Measurements from ENCODE around the gene S1PR2.
A peak's percentile ranks its signal among the peaks of the same experiment; 100 is the strongest.

Gene S1PR2, protein sequence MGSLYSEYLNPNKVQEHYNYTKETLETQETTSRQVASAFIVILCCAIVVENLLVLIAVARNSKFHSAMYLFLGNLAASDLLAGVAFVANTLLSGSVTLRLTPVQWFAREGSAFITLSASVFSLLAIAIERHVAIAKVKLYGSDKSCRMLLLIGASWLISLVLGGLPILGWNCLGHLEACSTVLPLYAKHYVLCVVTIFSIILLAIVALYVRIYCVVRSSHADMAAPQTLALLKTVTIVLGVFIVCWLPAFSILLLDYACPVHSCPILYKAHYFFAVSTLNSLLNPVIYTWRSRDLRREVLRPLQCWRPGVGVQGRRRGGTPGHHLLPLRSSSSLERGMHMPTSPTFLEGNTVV

GRCh38 chr19:10230861-10231611 lies at the start of gene S1PR2:
Gene S1PR2 (minus strand): TSS chr19:10231331. CDS start chr19:10224905, 6,426 bp downstream.
- Mint-ChIP-seq H3K27ac (peak within 1 kb of the TSS; percentile 68), H3K27me3 (ENCODE audit: low read depth) (no peaks in the 10 kb centered on the region), H3K4me3 (peak within 1 kb of the TSS; percentile 85), H3K36me3 (ENCODE audit: low read depth) (no peaks in the 10 kb centered on the region), H3K4me1 (ENCODE audit: low read depth) (peaks cover 20% of the 10 kb centered on the region), H3K9me3 (no peaks in the 10 kb centered on the region)
- peak; percentile 71 for DNase-seq (ENCODE audit: low spot score)

DNA sequence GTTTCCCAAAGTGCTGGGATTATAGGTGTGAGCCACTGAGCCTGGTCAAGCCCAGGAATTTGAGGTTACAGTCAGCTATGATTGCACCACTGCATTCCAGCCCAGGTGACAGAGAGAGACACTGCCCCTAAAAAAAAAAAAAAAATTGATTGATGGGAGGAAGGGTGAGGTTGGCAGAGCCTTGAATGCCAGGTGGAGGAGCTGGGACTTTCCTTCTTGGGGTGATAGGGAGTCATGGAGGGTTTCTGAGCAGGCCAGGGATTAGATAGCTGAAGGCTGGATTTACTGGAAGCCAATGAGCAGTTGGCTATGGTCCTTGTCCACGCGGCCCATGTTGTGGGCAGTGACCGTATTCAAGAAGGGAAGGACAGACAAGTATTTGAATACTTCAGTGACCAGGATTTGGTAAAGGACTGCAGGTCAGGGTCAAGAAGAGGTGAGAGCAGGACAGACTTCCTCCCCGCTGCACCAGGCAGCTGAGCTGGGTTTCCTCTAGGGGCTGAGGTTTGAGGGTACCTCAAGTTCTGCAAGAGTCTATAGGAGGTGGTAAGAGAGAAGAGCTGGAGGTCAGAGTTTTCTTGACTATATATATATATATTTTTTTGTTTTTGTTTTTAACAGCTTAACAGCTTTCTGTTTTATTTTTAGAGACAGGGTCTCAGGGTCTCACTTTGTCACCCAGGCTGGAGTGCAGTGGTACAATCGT lies 48.8 kb upstream of the S1PR2 start:
- no peaks in the 10 kb centered on the region for H3K27me3 Mint-ChIP-seq (ENCODE audit: low read depth)
- H3K36me3 Mint-ChIP-seq (ENCODE audit: low read depth): peaks cover 34% of the 10 kb centered on the region
- no peaks in the 10 kb centered on the region for H3K9me3 Mint-ChIP-seq
- no peak overlapping the region for H3K4me3 Mint-ChIP-seq
- H3K27ac Mint-ChIP-seq: peak overlapping the region; percentile 43
- DNase-seq (ENCODE audit: low spot score): no peak
- H3K4me1 Mint-ChIP-seq (ENCODE audit: low read depth): peaks cover 11% of the 10 kb centered on the region

DNA sequence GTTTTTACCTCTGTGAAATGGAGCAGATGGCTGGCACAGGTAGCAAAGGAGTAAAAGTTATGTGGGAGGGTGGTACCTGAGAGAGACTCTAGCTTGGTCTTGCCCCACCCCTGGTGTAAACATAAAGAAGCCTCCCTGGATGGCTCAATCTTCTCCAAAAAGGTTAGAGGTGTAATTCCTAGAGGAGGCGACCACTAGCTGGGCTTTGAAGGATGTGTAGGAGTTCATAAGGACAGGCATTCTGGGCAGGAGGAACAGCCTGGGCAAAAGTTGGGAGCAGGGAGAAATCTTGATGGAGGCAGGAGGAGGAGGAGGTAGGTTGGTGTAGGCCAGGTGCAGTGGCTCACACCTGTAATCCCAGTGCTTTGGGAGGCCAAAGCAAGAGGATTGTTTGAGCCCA lies 47.8 kb upstream of the S1PR2 start:
- no peak overlapping the region for H3K27ac Mint-ChIP-seq

DNA sequence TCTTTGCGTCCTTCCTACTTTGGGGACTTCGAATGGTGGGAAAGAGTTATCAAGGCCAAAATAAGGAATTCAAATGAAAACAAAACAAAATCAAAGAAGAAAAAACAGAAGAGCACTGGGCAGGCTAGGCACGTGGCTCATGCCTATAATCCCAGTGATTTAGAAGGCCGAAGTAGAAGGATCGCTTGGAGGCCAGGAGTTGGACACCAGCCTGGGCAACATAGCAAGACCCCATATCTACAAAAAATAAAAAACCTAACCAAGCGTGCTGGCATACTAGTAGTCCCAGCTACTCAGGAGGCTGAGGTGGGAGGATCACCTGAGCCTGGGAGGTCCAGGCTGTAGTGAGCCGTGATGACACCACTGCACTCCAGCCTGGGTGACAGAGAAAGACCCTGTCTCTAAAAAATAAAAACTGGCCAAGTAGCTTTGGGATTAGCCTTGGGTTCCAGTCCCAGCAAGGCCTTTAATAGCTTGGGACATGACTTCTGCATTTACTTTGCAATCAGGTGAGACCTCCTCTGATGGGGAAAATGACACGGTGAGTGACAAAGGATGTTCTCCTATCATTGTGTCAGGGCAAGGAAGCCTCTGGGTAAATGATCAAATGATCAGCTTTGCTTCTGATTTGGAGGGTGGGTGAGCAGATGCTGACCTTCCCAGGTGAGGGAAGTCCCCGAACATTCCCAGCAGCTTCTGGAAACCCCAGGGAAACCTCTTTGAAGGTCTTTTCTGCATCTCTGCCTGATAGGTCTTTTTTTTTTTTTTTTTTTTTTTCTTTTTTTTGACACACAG lies 46.9 kb upstream of the S1PR2 start:
- Mint-ChIP-seq H3K4me1 (ENCODE audit: low read depth) (peaks cover 16% of the 10 kb centered on the region), H3K27ac (no peak overlapping the region), H3K4me3 (no peak overlapping the region), H3K36me3 (ENCODE audit: low read depth) (peaks cover 31% of the 10 kb centered on the region), H3K9me3 (no peaks in the 10 kb centered on the region), H3K27me3 (ENCODE audit: low read depth) (no peaks in the 10 kb centered on the region)
- DNase-seq (ENCODE audit: low spot score): no peak

More for the DNA sequence above, 47.8 kb upstream of the S1PR2 start:
- no peaks in the 10 kb centered on the region for H3K27me3 Mint-ChIP-seq (ENCODE audit: low read depth)
- no peak for DNase-seq (ENCODE audit: low spot score)
- peaks cover 35% of the 10 kb centered on the region for H3K36me3 Mint-ChIP-seq (ENCODE audit: low read depth)
- H3K9me3 Mint-ChIP-seq: no peaks in the 10 kb centered on the region
- H3K4me1 Mint-ChIP-seq (ENCODE audit: low read depth): peaks cover 16% of the 10 kb centered on the region
- H3K4me3 Mint-ChIP-seq: no peak overlapping the region

- DNase-seq (ENCODE audit: low spot score): no peak
- Mint-ChIP-seq H3K27ac (peak overlapping the region; percentile 45), H3K4me1 (ENCODE audit: low read depth) (peaks cover 34% of the 10 kb centered on the region), H3K4me3 (no peak overlapping the region), H3K36me3 (ENCODE audit: low read depth) (peaks cover 26% of the 10 kb centered on the region), H3K27me3 (ENCODE audit: low read depth) (no peaks in the 10 kb centered on the region), H3K9me3 (no peaks in the 10 kb centered on the region)
These were observed 43.5 kb upstream of the S1PR2 start for GRCh38 chr19:10274589-10274988.

GRCh38 chr19:10271543-10272086 lies 40.5 kb upstream of the S1PR2 start:
- H3K9me3 Mint-ChIP-seq: no peaks in the 10 kb centered on the region
- H3K27ac Mint-ChIP-seq: peak overlapping the region; percentile 92
- H3K36me3 Mint-ChIP-seq (ENCODE audit: low read depth): peaks cover 11% of the 10 kb centered on the region
- peak overlapping the region; percentile 87 for H3K4me3 Mint-ChIP-seq
- peak; percentile 48 for DNase-seq (ENCODE audit: low spot score)
- peaks cover 33% of the 10 kb centered on the region for H3K4me1 Mint-ChIP-seq (ENCODE audit: low read depth)
- no peaks in the 10 kb centered on the region for H3K27me3 Mint-ChIP-seq (ENCODE audit: low read depth)

DNA sequence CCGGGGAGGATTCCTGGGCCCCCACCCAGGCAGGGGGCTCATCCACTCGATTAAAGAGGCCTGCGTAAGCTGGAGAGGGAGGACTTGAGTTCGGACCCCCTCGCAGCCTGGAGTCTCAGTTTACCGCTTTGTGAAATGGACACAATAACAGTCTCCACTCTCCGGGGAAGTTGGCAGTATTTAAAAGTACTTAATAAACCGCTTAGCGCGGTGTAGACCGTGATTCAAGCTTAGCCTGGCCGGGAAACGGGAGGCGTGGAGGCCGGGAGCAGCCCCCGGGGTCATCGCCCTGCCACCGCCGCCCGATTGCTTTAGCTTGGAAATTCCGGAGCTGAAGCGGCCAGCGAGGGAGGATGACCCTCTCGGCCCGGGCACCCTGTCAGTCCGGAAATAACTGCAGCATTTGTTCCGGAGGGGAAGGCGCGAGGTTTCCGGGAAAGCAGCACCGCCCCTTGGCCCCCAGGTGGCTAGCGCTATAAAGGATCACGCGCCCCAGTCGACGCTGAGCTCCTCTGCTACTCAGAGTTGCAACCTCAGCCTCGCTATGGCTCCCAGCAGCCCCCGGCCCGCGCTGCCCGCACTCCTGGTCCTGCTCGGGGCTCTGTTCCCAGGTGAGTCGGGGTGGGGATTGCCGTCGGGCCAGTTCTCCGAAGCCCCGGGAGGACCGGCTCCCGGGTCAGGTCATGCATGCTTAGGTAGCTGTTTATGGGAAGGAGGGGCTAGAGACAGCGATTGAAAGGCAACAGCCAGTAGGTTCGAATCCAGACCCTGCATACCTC lies 39.7 kb upstream of the S1PR2 start, which contains the start of gene ICAM1:
Gene ICAM1, plus strand, starts transcription at position 505 of the 779 bp plus-strand sequence. Its CDS starts 40 bp downstream, at position 545.
- H3K9me3 Mint-ChIP-seq: no peaks in the 10 kb centered on the region
- DNase-seq (ENCODE audit: low spot score): peak; percentile 83
- H3K27me3 Mint-ChIP-seq (ENCODE audit: low read depth): no peaks in the 10 kb centered on the region
- H3K4me1 Mint-ChIP-seq (ENCODE audit: low read depth): peaks cover 33% of the 10 kb centered on the region
- peak within 1 kb of the TSS; percentile 92 for H3K27ac Mint-ChIP-seq
- peaks cover 11% of the 10 kb centered on the region for H3K36me3 Mint-ChIP-seq (ENCODE audit: low read depth)
- H3K4me3 Mint-ChIP-seq: peak within 1 kb of the TSS; percentile 87

- no peaks in the 10 kb centered on the region for H3K9me3 Mint-ChIP-seq
- H3K4me1 Mint-ChIP-seq (ENCODE audit: low read depth): peaks cover 33% of the 10 kb centered on the region
- no peaks in the 10 kb centered on the region for H3K27me3 Mint-ChIP-seq (ENCODE audit: low read depth)
- DNase-seq (ENCODE audit: low spot score): peak; percentile 90
- peak overlapping the region; percentile 92 for H3K27ac Mint-ChIP-seq
- peak overlapping the region; percentile 87 for H3K4me3 Mint-ChIP-seq
- peaks cover 11% of the 10 kb centered on the region for H3K36me3 Mint-ChIP-seq (ENCODE audit: low read depth)
These were observed 39.1 kb upstream of the S1PR2 start for GRCh38 chr19:10270180-10270615.

DNA sequence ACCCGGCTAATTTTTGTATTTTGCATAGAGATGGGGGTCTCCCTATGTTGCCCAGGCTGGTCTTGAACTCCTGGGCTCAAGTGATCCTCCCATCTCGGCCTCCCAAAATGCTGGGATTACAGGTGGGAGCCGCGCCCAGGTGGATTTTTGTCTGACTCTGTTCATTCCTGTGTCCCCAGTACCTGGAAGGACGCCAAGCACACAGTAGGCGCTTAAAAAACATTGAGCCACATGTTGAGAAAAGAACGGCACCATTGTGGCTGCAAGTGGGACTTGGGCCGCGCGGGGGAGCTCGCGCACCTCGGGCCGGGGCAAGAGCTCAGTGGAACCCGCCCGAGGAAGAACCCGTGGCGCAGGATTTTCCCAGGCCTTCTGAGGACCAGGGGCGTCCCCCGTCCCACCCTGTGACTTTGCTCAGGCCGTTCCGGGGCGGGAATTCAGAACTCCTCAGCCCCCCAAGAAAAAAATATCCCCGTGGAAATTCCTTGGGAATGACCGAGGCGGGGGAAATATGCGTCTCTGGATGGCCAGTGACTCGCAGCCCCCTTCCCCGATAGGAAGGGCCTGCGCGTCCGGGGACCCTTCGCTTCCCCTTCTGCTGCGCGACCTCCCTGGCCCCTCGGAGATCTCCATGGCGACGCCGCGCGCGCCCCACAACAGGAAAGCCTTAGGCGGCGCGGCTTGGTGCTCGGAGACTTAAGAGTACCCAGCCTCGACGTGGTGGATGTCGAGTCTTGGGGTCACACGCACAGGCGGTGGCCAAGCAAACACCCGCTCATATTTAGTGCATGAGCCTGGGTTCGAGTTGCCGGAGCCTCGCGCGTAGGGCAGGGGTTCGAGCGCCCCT lies 38.4 kb upstream of the S1PR2 start:
- DNase-seq (ENCODE audit: low spot score): peak; percentile 83
- H3K27ac Mint-ChIP-seq: peak overlapping the region; percentile 92
- peak overlapping the region; percentile 87 for H3K4me3 Mint-ChIP-seq
- no peaks in the 10 kb centered on the region for H3K27me3 Mint-ChIP-seq (ENCODE audit: low read depth)
- H3K4me1 Mint-ChIP-seq (ENCODE audit: low read depth): peaks cover 30% of the 10 kb centered on the region
- H3K36me3 Mint-ChIP-seq (ENCODE audit: low read depth): peaks cover 8% of the 10 kb centered on the region
- H3K9me3 Mint-ChIP-seq: no peaks in the 10 kb centered on the region

DNA sequence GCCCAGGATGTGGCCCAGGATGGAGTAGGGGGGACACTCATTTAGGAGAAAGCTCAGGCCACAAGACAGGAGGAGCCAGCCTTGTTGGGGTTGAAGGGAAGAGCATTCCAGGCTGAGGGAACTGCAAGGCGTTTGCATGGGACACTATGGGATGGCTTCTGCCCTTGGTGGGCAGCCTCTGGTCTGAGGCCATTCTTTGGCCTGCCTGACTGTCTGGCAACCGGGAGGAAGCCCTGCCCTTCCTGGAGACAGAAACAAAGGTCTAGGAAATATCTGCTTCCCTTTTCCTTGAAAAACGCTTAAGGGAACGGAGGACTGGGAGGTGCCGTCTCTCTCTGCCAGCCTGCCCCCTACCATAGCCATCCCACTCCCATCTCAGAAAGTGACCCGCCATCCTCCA lies 36.9 kb upstream of the S1PR2 start:
- no peak for DNase-seq (ENCODE audit: low spot score)
- H3K36me3 Mint-ChIP-seq (ENCODE audit: low read depth): peaks cover 4% of the 10 kb centered on the region
- H3K9me3 Mint-ChIP-seq: no peaks in the 10 kb centered on the region
- H3K27ac Mint-ChIP-seq: no peak overlapping the region
- peaks cover 27% of the 10 kb centered on the region for H3K4me1 Mint-ChIP-seq (ENCODE audit: low read depth)
- no peaks in the 10 kb centered on the region for H3K27me3 Mint-ChIP-seq (ENCODE audit: low read depth)
- H3K4me3 Mint-ChIP-seq: no peak overlapping the region

DNA sequence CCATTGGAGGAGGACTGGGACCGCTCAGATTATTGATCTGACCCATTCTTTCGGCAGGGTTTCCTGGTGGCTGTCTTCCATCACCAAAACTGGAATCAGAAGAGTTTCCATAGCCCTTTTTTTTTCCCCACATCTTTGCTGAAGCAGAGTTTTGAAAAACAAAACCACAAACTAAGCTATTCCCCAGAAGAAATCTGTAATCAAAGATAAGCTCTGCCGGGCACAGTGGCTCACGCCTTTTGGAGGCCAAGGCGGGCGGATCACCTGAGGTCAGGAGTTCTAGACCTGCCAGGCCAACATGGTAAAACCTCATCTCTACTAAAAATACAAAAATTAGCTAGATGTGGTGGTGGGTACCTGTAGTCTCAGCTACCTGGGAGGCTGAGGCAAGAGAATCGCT lies 35.6 kb upstream of the S1PR2 start:
- H3K27me3 Mint-ChIP-seq (ENCODE audit: low read depth): no peaks in the 10 kb centered on the region
- H3K36me3 Mint-ChIP-seq (ENCODE audit: low read depth): peaks cover 1% of the 10 kb centered on the region
- DNase-seq (ENCODE audit: low spot score): no peak
- H3K4me3 Mint-ChIP-seq: no peak overlapping the region
- no peaks in the 10 kb centered on the region for H3K9me3 Mint-ChIP-seq
- H3K4me1 Mint-ChIP-seq (ENCODE audit: low read depth): peaks cover 23% of the 10 kb centered on the region
- no peak overlapping the region for H3K27ac Mint-ChIP-seq

GRCh38 chr19:10262771-10263170 lies 31.6 kb upstream of the S1PR2 start:
- H3K4me3 Mint-ChIP-seq: no peak overlapping the region
- no peak for DNase-seq (ENCODE audit: low spot score)
- H3K9me3 Mint-ChIP-seq: no peaks in the 10 kb centered on the region
- peaks cover 11% of the 10 kb centered on the region for H3K4me1 Mint-ChIP-seq (ENCODE audit: low read depth)
- no peaks in the 10 kb centered on the region for H3K27me3 Mint-ChIP-seq (ENCODE audit: low read depth)
- H3K36me3 Mint-ChIP-seq (ENCODE audit: low read depth): peaks cover 14% of the 10 kb centered on the region
- no peak overlapping the region for H3K27ac Mint-ChIP-seq
